Adrenal gland (tissue), 12 donors: ENCODE measurements around the gene DCAF10. TPM values are rescaled to one million over a fixed set of nuclear protein-coding genes. Genes with fewer than 3 reads are reported as not detected.
A peak's percentile ranks its signal among the peaks of the same experiment; 100 is the strongest.

Experiments
- DNase-seq, 7 donors: peaks; one replicate each; pipeline ENCODE4 v3.0.0-alpha.2; 2019 to 2020
- H3K27ac ChIP-seq, 5 donors: fragments of 200-600 bp; sonication (generic) in 4 of 5; 1 replicate in 3 of 5; 2 replicates in 2 of 5; pipeline versions ENCODE4 v1.5.1 to v1.8.0; 2016 to 2020; ENCODE audit warnings: mild to moderate bottlenecking in 1 of 5
- H3K27me3 ChIP-seq: fragments of 200-600 bp; 2 replicates; pipeline ENCODE4 v1.8.0; 2021
- H3K36me3 ChIP-seq, 2 donors: fragments of 200-600 bp; replicated peaks in 1 of 2; 1 replicate in 1 of 2; 2 replicates in 1 of 2; pipeline versions ENCODE4 v1.5.1 to v1.8.0; 2018 to 2022
- H3K4me1 ChIP-seq, 2 donors: fragments of 200-600 bp; replicated peaks in 1 of 2; 1 replicate in 1 of 2; 2 replicates in 1 of 2; pipeline versions ENCODE4 v1.5.1 to v1.8.0; 2018 to 2021
- H3K4me3 ChIP-seq, 4 donors: fragments of 200-600 bp; sonication (generic) in 3 of 4; one replicate each; pipeline ENCODE4 v1.5.1; 2016 to 2018
- H3K9me3 ChIP-seq, 3 donors: fragments of 200-600 bp; sonication (generic) in 1 of 3; replicated peaks in 1 of 3; 1 replicate in 2 of 3; 2 replicates in 1 of 3; pipeline versions ENCODE4 v1.5.1 to v1.8.0; 2016 to 2021
- POLR2A ChIP-seq, 2 donors: fragments of 450-650 bp; IDR thresholded peaks; one replicate each; pipeline ENCODE4 v1.6.1; 2017; ENCODE audit warnings: antibody characterized with exemption in 2 of 2, mild to moderate bottlenecking in 2 of 2, moderate library complexity in 1 of 2
- WGBS, 4 donors: extraction: QIAGEN DNeasy Blood & Tissue Kit in 2 of 4; methylation state at CpG; one replicate each; pipeline versions ENCODE4 v1.1.5 to v1.1.7; 2013 to 2017; 5-methylcytosine and 5-hydroxymethylcytosine counted together
- intact Hi-C, 2 donors: fragments of 100-400 bp; cut with DNase I; formaldehyde crosslinking; loops; one replicate each; pipeline versions ENCODE4 v1.14.1 to v1.15.0; 2022 to 2023
- polyA plus RNA-seq, 3 donors: library from polyadenylated mRNA; stranded (reverse); fragments of 200-250 nt in 2 of 3; fragments of 350-450 nt in 1 of 3; fragmentation: Illumina TruSeq in 1 of 3; extraction: RNeasy Lipid Tissue Mini Kit (QIAGEN cat#74804) in 1 of 3; gene quantifications; one replicate each; pipeline ENCODE4 v1.2.3, GENCODE V29; 2013 to 2014
- total RNA-seq, 9 donors: library from RNA; depleted of rRNA in 4 of 9; stranded (reverse); fragments of >200 nt in 4 of 9; fragments of 120-200 nt in 1 of 9; fragmentation: NEBNext Ultra II Directional in 1 of 9; extraction: Animal tissue kit (Norgen Biotek cat#: 25700) in 1 of 9; gene quantifications; one replicate each; pipeline versions ENCODE4 v1.1.0 to v1.2.4, GENCODE V29; 2013 to 2023
- TF ChIP-seq, protein P1 (sequence below), 6 experiments: fragments of 450-650 bp in 4 of 6; fragments of 200-600 bp in 2 of 6; sonication (generic) in 1 of 6; IDR thresholded peaks; 1 replicate in 5 of 6; 2 replicates in 1 of 6; pipeline versions ENCODE4 v1.5.1 to v1.8.0; 2016 to 2021; ENCODE audit warnings: antibody characterized with exemption in 6 of 6, mild to moderate bottlenecking in 2 of 6, moderate library complexity in 1 of 6
- donor health status: healthy with polysubstance abuse.
- donor health status: Bipolar disorder and iron deficiency.
- donor health status: DM: yes; HTN: yes; CAD: no.
- donor health status: DM: no; HTN: no; CAD: no.
- donor health status: DM: no; HTN: no; CAD: no.
- donor health status: DM: yes; HTN: yes; CAD: no.

The DCAF10 gene
- total and polyA plus RNA-seq, 12 donors = 7.1 to 60.6 (median 46.9) TPM

- peaks cover 0 to 16% of the 10 kb centered on the region in 2 donors for H3K36me3 ChIP-seq
- no peak for TF ChIP-seq POLR2A (IDR thresholded peaks at IDR 0.05)
- TF ChIP-seq, protein P1, sequence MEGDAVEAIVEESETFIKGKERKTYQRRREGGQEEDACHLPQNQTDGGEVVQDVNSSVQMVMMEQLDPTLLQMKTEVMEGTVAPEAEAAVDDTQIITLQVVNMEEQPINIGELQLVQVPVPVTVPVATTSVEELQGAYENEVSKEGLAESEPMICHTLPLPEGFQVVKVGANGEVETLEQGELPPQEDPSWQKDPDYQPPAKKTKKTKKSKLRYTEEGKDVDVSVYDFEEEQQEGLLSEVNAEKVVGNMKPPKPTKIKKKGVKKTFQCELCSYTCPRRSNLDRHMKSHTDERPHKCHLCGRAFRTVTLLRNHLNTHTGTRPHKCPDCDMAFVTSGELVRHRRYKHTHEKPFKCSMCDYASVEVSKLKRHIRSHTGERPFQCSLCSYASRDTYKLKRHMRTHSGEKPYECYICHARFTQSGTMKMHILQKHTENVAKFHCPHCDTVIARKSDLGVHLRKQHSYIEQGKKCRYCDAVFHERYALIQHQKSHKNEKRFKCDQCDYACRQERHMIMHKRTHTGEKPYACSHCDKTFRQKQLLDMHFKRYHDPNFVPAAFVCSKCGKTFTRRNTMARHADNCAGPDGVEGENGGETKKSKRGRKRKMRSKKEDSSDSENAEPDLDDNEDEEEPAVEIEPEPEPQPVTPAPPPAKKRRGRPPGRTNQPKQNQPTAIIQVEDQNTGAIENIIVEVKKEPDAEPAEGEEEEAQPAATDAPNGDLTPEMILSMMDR (IDR thresholded peaks at IDR 0.05) = no peak
- 4 to 8% (median 6%) methylated on average over 14 to 17 of the region's 17 CpGs for WGBS, 4 donors
- peak overlapping the region; percentile 4 to 97 (median 86) for H3K4me3 ChIP-seq
- peak in 1 of 7 donors; percentile 48 for DNase-seq
- intact Hi-C loops = loop anchor here (10.0 kb wide), 4 partner anchors 98 to 418 kb away; partner anchors contain the start of genes DCAF10 (in 1 of the 2), POLR1E (in 1 of the 2) and TRMT10B (in 1 of the 2)
- no peaks in the 10 kb centered on the region for H3K27me3 ChIP-seq
- no peaks in the 10 kb centered on the region for H3K9me3 ChIP-seq
- peak overlapping the region in 4 of 5 donors; percentile 80 to 93 (median 87) for H3K27ac ChIP-seq
- peaks cover 0 to 11% of the 10 kb centered on the region in 2 donors for H3K4me1 ChIP-seq
These were observed 102.4 kb downstream of the DCAF10 start for GRCh38 chr9:37902796-37903646.

GRCh38 chr9:37903647-37904444, 103.2 kb downstream of the DCAF10 start, which contains the start of gene SLC25A51:
SLC25A51 (minus strand) TSS chr9:37904127; CDS start chr9:37888550, 15,577 bp downstream.
- intact Hi-C loops = loop anchor here (10.0 kb wide), 4 partner anchors 99 to 419 kb away; partner anchors contain the start of genes DCAF10 (in 1 of the 2), POLR1E (in 1 of the 2) and TRMT10B (in 1 of the 2)

DNA sequence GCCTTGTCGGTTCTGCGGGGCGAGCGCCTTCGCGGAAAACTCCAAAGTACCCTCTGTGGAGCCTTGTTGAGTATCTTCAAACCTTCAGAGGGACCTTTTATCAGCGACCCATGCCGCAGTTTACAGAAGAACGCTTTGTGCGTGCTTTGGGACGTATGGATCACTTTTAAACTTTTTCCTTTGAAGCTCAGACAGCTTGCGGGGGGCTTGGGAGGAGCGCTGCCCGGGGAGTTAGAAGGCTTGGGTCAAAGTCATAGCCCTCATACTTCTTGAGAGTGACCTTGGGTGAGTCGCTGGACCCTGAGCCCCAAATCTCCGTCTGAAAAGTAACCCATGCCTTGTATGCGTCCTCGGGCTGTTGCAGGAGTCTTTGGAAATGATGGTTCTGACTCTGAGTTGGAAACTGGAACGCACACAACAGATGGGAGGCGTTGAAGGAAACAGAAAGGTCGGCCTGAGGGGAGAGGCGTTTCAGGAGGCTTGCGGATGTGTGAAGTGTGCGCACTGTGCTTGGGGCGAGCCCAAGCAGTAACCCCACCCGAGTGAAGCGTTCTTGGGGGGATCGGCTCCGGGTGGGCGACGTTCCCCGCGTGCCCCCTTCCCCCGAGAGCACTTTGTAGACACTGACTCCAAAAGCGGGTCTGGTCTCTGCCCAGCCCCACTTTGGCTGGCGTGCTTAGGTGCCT, 104.0 kb downstream of the DCAF10 start:
- TF ChIP-seq POLR2A (IDR thresholded peaks at IDR 0.05) = no peak
- TF ChIP-seq, protein P1 (IDR thresholded peaks at IDR 0.05) = peak in 2 of 6 experiments; percentile 5 to 13
- H3K27me3 ChIP-seq = no peaks in the 10 kb centered on the region
- WGBS, 4 donors = 13 to 28% (median 24%) methylated on average over 23 to 36 of the region's 36 CpGs
- intact Hi-C loops = loop anchor here (5.0 to 10.0 kb wide), 6 partner anchors 100 to 453 kb away; partner anchors contain the start of genes DCAF10 (in 1 of the 2), POLR1E (in 1 of the 2) and TRMT10B (in 1 of the 2)
- peaks cover 0 to 11% of the 10 kb centered on the region in 2 donors for H3K4me1 ChIP-seq
- peak in 2 of 7 donors; percentile 38 to 57 for DNase-seq
- no peaks in the 10 kb centered on the region for H3K36me3 ChIP-seq
- no peaks in the 10 kb centered on the region for H3K9me3 ChIP-seq
- peak overlapping the region in 3 of 4 donors; percentile 4 to 97 (median 91) for H3K4me3 ChIP-seq
- H3K27ac ChIP-seq = peak overlapping the region in 4 of 5 donors; percentile 1 to 93 (median 87)

More at GRCh38 chr9:37903647-37904444, 103.2 kb downstream of the DCAF10 start, which contains the start of gene SLC25A51:
- Histone ChIP-seq H3K4me3 (peak within 1 kb of the TSS; percentile 4 to 97 (median 86)), H3K27ac (peak within 1 kb of the TSS; percentile 1 to 93 (median 84)), H3K36me3 (peaks cover 0 to 7% of the 10 kb centered on the region in 2 donors), H3K4me1 (peaks cover 0 to 11% of the 10 kb centered on the region in 2 donors), H3K9me3 (no peaks in the 10 kb centered on the region), H3K27me3 (no peaks in the 10 kb centered on the region)
- 0 to 1% (median 0%) methylated on average over 13 to 84 of the region's 84 CpGs for WGBS, 4 donors
- TF ChIP-seq POLR2A (IDR thresholded peaks at IDR 0.05) = peak in 1 of 2 donors; percentile 71
- TF ChIP-seq, protein P1 (IDR thresholded peaks at IDR 0.05) = peak; percentile 78 to 99 (median 97)
- peak; percentile 91 to 97 (median 94) for DNase-seq
